ENCODE data around the gene SYT1.

SYT1 gene

DNA sequence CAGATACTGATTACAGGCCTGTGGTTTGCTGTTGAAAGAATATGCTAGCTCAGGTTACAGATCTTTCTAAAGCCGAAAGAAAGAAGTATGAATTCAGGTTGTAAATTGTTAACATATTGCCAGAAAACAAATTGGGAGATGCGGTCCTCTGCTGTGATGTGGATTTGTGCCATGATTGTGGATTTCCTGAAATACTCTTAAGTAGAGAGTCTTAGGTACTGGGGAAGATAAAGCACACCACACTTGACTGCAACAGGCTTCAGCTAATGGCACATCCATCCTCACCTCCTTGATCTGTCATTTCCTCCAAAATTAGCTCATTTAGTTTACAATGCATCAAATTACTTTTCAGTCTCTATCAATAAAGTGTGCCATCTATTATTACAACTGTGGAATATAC, 279.2 kb downstream of the SYT1 start:
- no peak overlapping the region for H3K27ac ChIP-seq (replicated peaks)
- no peak for TF ChIP-seq GABPA (IDR thresholded peaks at IDR 0.05; ENCODE audit: low read depth)
- TF ChIP-seq, protein P1, sequence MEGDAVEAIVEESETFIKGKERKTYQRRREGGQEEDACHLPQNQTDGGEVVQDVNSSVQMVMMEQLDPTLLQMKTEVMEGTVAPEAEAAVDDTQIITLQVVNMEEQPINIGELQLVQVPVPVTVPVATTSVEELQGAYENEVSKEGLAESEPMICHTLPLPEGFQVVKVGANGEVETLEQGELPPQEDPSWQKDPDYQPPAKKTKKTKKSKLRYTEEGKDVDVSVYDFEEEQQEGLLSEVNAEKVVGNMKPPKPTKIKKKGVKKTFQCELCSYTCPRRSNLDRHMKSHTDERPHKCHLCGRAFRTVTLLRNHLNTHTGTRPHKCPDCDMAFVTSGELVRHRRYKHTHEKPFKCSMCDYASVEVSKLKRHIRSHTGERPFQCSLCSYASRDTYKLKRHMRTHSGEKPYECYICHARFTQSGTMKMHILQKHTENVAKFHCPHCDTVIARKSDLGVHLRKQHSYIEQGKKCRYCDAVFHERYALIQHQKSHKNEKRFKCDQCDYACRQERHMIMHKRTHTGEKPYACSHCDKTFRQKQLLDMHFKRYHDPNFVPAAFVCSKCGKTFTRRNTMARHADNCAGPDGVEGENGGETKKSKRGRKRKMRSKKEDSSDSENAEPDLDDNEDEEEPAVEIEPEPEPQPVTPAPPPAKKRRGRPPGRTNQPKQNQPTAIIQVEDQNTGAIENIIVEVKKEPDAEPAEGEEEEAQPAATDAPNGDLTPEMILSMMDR (IDR thresholded peaks at IDR 0.05; ENCODE audit: insufficient read depth, low read length) = no peak
- no peak for TF ChIP-seq POLR2AphosphoS5 (IDR thresholded peaks at IDR 0.05; ENCODE audit: low read depth)
- no peak for TF ChIP-seq REST (IDR thresholded peaks at IDR 0.05; ENCODE audit: insufficient replicate concordance, low read depth)
- no peak for TF ChIP-seq SPI1 (IDR thresholded peaks at IDR 0.05; ENCODE audit: borderline replicate concordance, low read depth)
- no peak for DNase-seq (ENCODE audit: low read depth in 1 of 2, low spot score in 1 of 2)
- no peak overlapping the region for H3K4me3 ChIP-seq (replicated peaks; ENCODE audit: insufficient read depth, low read length)
- no peaks in the 10 kb centered on the region for H3K27me3 ChIP-seq (ENCODE audit: insufficient read depth, poor library complexity, severe bottlenecking)

- TF ChIP-seq GABPA (IDR thresholded peaks at IDR 0.05; ENCODE audit: low read depth) = no peak
- TF ChIP-seq POLR2AphosphoS5 (IDR thresholded peaks at IDR 0.05; ENCODE audit: low read depth) = no peak
- no peak for TF ChIP-seq REST (IDR thresholded peaks at IDR 0.05; ENCODE audit: insufficient replicate concordance, low read depth)
- TF ChIP-seq, protein P1 (IDR thresholded peaks at IDR 0.05; ENCODE audit: insufficient read depth, low read length) = no peak
- TF ChIP-seq SPI1 (IDR thresholded peaks at IDR 0.05; ENCODE audit: borderline replicate concordance, low read depth) = no peak
- DNase-seq (ENCODE audit: low read depth in 1 of 2, low spot score in 1 of 2) = no peak
- Histone ChIP-seq H3K27me3 (ENCODE audit: insufficient read depth, poor library complexity, severe bottlenecking) (no peaks in the 10 kb centered on the region), H3K27ac (replicated peaks) (no peak overlapping the region), H3K4me3 (replicated peaks; ENCODE audit: insufficient read depth, low read length) (no peak overlapping the region)
Observed at GRCh38 chr12:79151956-79152355, 287.4 kb downstream of the SYT1 start.

- Histone ChIP-seq H3K4me3 (replicated peaks; ENCODE audit: insufficient read depth, low read length) (no peak overlapping the region), H3K27me3 (ENCODE audit: insufficient read depth, poor library complexity, severe bottlenecking) (no peaks in the 10 kb centered on the region), H3K27ac (replicated peaks) (no peak overlapping the region)
- DNase-seq (ENCODE audit: low read depth in 1 of 2, low spot score in 1 of 2) = no peak
- TF ChIP-seq POLR2AphosphoS5 (IDR thresholded peaks at IDR 0.05; ENCODE audit: low read depth) = no peak
- TF ChIP-seq, protein P1 (IDR thresholded peaks at IDR 0.05; ENCODE audit: insufficient read depth, low read length) = no peak
- TF ChIP-seq SPI1 (IDR thresholded peaks at IDR 0.05; ENCODE audit: borderline replicate concordance, low read depth) = no peak
- TF ChIP-seq GABPA (IDR thresholded peaks at IDR 0.05; ENCODE audit: low read depth) = no peak
- no peak for TF ChIP-seq REST (IDR thresholded peaks at IDR 0.05; ENCODE audit: insufficient replicate concordance, low read depth)
Observed at GRCh38 chr12:79155683-79156082, 291.1 kb downstream of the SYT1 start.
